ENCODE measurements around the gene ZBTB12.

The ZBTB12 gene

DNA sequence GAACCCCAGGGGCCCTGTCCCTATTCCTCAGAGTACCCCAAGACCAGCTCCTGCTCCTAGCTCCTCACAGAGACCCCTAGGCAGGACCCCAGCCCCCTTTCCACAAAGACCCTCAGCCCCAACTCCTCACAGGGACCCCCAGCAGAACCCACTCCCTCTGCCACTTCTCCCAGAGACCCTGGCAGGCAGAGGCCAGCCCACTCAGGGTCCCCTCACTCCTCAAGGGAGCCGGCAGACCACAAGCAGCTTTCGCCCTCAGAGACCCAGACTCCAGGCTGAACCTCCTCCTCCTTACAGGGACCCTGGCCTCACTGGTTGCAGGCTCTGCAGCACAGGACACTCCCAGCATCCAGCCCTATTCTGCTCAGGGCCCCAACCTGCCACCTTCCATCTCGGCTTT, 23.7 kb downstream of the ZBTB12 start:
- no peak for DNase-seq (ENCODE audit: low read depth)
- no peak for TF ChIP-seq CTCF (IDR thresholded peaks at IDR 0.05; ENCODE audit: low read depth, low read length, missing control alignments)
- in situ Hi-C loops (cut with HindIII; ENCODE audit: low sequenced_read_pairs): no loop called here
- no peak overlapping the region for H3K4me3 ChIP-seq (ENCODE audit: low read depth, low read length)

DNA sequence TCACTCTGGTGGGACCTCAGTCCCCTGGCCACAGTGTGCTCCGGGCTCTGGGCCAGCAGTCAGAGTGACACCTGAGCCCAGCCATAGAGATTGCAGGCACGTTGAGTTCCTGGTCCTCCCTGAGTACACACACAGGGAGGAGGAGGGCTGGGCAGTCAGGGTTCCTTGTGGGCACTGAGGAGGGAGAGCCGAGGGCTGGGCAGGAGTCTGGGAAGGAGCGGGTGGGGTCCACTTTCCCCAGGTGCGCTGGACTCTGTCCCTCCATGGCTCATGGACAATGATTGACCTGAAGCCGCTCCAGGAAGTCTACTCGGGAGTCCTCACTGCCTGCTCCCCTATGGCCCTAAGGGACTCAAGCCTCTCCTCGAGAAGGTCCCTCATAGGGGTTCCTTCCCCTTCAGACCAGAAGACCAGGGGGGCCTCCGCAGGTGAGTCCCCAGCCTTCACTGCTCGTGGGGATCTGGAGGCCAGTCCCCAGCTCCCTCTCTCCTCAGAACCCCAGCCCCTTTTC, 24.2 kb downstream of the ZBTB12 start:
- DNase-seq (ENCODE audit: low read depth): no peak
- no peak for TF ChIP-seq CTCF (IDR thresholded peaks at IDR 0.05; ENCODE audit: low read depth, low read length, missing control alignments)
- H3K4me3 ChIP-seq (ENCODE audit: low read depth, low read length): no peak overlapping the region
- in situ Hi-C loops (cut with HindIII; ENCODE audit: low sequenced_read_pairs): no loop called here

- TF ChIP-seq CTCF (IDR thresholded peaks at IDR 0.05; ENCODE audit: low read depth, low read length, missing control alignments): no peak
- no peak for DNase-seq (ENCODE audit: low read depth)
- no peak overlapping the region for H3K4me3 ChIP-seq (ENCODE audit: low read depth, low read length)
- in situ Hi-C loops (cut with HindIII; ENCODE audit: low sequenced_read_pairs): no loop called here
These were observed 24.7 kb downstream of the ZBTB12 start for GRCh38 chr6:31877125-31877650.

- no peak for TF ChIP-seq CTCF (IDR thresholded peaks at IDR 0.05; ENCODE audit: low read depth, low read length, missing control alignments)
- in situ Hi-C loops (cut with HindIII; ENCODE audit: low sequenced_read_pairs): no loop called here
- no peak overlapping the region for H3K4me3 ChIP-seq (ENCODE audit: low read depth, low read length)
- no peak for DNase-seq (ENCODE audit: low read depth)
These were observed 25.5 kb downstream of the ZBTB12 start for GRCh38 chr6:31876357-31876756.

DNA sequence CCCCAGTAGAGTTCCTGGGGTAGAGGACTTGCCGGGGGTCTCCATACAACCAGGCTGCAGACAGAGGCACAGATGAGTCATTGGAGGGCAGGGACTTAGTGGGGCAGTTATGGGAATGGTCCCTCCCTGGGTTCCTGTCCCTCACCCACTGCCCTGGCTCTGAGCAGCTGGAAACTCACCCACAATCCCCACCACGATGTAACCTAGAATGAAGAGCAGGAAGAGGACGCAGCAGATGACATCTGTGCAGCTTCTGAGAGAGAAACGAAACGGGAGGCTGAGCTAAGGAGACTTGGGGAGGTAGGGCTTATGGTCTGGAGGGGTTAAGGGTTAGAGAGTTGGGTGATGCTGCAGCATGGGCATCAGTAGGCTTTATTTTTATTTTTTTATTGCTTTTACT, 26.0 kb downstream of the ZBTB12 start:
- TF ChIP-seq CTCF (IDR thresholded peaks at IDR 0.05; ENCODE audit: low read depth, low read length, missing control alignments): no peak
- in situ Hi-C loops (cut with HindIII; ENCODE audit: low sequenced_read_pairs): no loop called here
- H3K4me3 ChIP-seq (ENCODE audit: low read depth, low read length): no peak overlapping the region
- no peak for DNase-seq (ENCODE audit: low read depth)

- TF ChIP-seq CTCF (IDR thresholded peaks at IDR 0.05; ENCODE audit: low read depth, low read length, missing control alignments): no peak
- no peak overlapping the region for H3K4me3 ChIP-seq (ENCODE audit: low read depth, low read length)
- in situ Hi-C loops (cut with HindIII; ENCODE audit: low sequenced_read_pairs): no loop called here
- no peak for DNase-seq (ENCODE audit: low read depth)
These were observed 26.9 kb downstream of the ZBTB12 start for GRCh38 chr6:31874836-31875572.
